ENCODE results near the gene EFCAB10.

GRCh38 chr7:105581066-105581811, at the start of gene EFCAB10:
- TF ChIP-seq POLR2A (IDR thresholded peaks at IDR 0.05) = no peak
- TF ChIP-seq, protein P1, sequence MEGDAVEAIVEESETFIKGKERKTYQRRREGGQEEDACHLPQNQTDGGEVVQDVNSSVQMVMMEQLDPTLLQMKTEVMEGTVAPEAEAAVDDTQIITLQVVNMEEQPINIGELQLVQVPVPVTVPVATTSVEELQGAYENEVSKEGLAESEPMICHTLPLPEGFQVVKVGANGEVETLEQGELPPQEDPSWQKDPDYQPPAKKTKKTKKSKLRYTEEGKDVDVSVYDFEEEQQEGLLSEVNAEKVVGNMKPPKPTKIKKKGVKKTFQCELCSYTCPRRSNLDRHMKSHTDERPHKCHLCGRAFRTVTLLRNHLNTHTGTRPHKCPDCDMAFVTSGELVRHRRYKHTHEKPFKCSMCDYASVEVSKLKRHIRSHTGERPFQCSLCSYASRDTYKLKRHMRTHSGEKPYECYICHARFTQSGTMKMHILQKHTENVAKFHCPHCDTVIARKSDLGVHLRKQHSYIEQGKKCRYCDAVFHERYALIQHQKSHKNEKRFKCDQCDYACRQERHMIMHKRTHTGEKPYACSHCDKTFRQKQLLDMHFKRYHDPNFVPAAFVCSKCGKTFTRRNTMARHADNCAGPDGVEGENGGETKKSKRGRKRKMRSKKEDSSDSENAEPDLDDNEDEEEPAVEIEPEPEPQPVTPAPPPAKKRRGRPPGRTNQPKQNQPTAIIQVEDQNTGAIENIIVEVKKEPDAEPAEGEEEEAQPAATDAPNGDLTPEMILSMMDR (IDR thresholded peaks at IDR 0.05) = no peak
